ENCODE measurements around the gene RNF207.

The RNF207 gene

GRCh38 chr1:6205849-6206519 lies at the start of gene RNF207:
TSS of gene RNF207 (plus strand) at chr1:6206119. CDS start at chr1:6206536, 417 bp downstream.
- peak; percentile 84 to 85 for ATAC-seq

- no peak for ATAC-seq
Measured at GRCh38 chr1:6157132-6157527, 48.8 kb upstream of the RNF207 start.

GRCh38 chr1:6157528-6158174 lies 48.3 kb upstream of the RNF207 start:
- peak; percentile 74 to 86 for ATAC-seq

GRCh38 chr1:6158181-6158580 lies 47.7 kb upstream of the RNF207 start:
- ATAC-seq = no peak

- ATAC-seq = no peak
Measured at GRCh38 chr1:6162341-6162740, 43.6 kb upstream of the RNF207 start.

GRCh38 chr1:6162773-6163172 lies 43.1 kb upstream of the RNF207 start:
- no peak for ATAC-seq

- no peak for ATAC-seq
Measured at GRCh38 chr1:6163191-6163972, 42.5 kb upstream of the RNF207 start.

GRCh38 chr1:6163973-6164617 lies 41.8 kb upstream of the RNF207 start:
- no peak for ATAC-seq

- no peak for ATAC-seq
Measured at GRCh38 chr1:6165027-6165426, 40.9 kb upstream of the RNF207 start.

GRCh38 chr1:6165441-6165985 lies 40.4 kb upstream of the RNF207 start:
- ATAC-seq = no peak

- ATAC-seq = no peak
Measured at GRCh38 chr1:6166221-6166620, 39.7 kb upstream of the RNF207 start.

GRCh38 chr1:6166655-6167390 lies 39.1 kb upstream of the RNF207 start:
- ATAC-seq = no peak

GRCh38 chr1:6167391-6168303 lies 38.3 kb upstream of the RNF207 start:
- ATAC-seq = no peak

GRCh38 chr1:6168947-6169586 lies 36.9 kb upstream of the RNF207 start:
- no peak for ATAC-seq

GRCh38 chr1:6170116-6170741 lies 35.7 kb upstream of the RNF207 start:
- ATAC-seq = no peak

GRCh38 chr1:6170742-6171201 lies 35.1 kb upstream of the RNF207 start:
- no peak for ATAC-seq

- ATAC-seq = peak in 1 of 2 donors; percentile 13
Measured at GRCh38 chr1:6171548-6172124, 34.3 kb upstream of the RNF207 start.

GRCh38 chr1:6172549-6172948 lies 33.4 kb upstream of the RNF207 start:
- ATAC-seq = no peak

GRCh38 chr1:6174621-6175410 lies 31.1 kb upstream of the RNF207 start:
- no peak for ATAC-seq

All from activated CD4-positive, CD25-positive, alpha-beta regulatory T cell treated with anti-CD3 and anti-CD28 coated beads, Interleukin-2, amount 50 U/mL, for 24 hours (primary cell).